ENCODE results near the gene VKORC1.

The VKORC1 gene

DNA sequence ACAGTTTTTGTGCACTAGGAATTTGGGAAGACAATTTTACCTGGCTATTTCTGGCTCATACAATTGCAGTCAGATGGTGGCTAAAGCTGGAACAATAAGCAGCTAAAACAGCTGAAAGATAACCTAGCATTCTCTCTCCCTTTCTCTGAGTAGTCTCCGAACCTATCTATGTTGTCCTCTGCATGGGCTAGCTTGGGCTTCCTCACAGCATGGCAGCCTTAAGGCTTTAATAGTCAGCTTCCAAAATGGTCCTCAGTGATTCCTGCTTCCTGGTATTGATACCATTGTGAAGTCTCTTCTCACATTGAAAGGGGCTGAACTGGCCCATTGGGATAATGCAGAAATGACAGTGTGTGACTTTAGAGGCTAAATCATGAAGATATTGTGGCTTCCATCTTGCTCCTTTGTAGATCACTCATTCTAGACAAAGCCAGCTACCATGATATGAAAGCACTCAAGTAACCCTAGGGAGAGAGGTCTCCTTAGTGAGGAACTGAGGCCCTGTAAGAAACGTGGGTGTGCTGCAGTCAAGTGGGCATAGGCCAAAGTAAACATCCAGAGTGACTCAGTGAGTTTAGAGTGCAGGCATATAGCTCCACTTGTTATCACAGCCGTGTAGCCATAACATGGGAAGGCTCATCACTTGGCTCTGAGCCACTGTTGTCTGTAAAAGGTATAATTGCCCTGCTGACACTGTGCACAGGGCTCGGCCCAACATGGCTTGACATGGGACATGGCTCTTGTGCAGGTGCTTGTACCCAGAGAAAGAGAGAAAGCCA, 5.5 kb upstream of the VKORC1 start:
- Histone ChIP-seq H2AFZ (ENCODE audit: low read length) (no peak overlapping the region), H3K23ac (ENCODE audit: low read depth, low read length, poor library complexity) (no peak overlapping the region), H3K9me3 (replicated peaks in 1 of 2; ENCODE audit: control insufficient read depth in 2 of 2, insufficient read depth in 1 of 2, low read depth in 1 of 2, low read length in 2 of 2) (peaks cover 0 to 4% of the 10 kb centered on the region in 2 donors), H2BK5ac (ENCODE audit: low read length) (no peak overlapping the region), H3K9ac (ENCODE audit: low read depth, low read length, poor library complexity) (peak overlapping the region; percentile 37), H4K8ac (ENCODE audit: low read depth, low read length) (no peak overlapping the region), H3K4me1 (ENCODE audit: control insufficient read depth in 2 of 2, insufficient read depth in 1 of 2, low read depth in 1 of 2, low read length in 2 of 2) (no peaks in the 10 kb centered on the region), H2BK12ac (ENCODE audit: low read length) (no peak overlapping the region), H3K14ac (ENCODE audit: low read length) (no peak overlapping the region), H3K18ac (ENCODE audit: low read length) (peak overlapping the region; percentile 38), H3K79me1 (ENCODE audit: low read depth, low read length) (no peaks in the 10 kb centered on the region), H3K27me3 (ENCODE audit: control insufficient read depth in 3 of 3, insufficient read depth in 3 of 3, low read depth in 1 of 3, low read length in 3 of 3) (no peaks in the 10 kb centered on the region), H3K36me3 (replicated peaks in 1 of 2; ENCODE audit: control insufficient read depth in 2 of 2, insufficient read depth in 2 of 2, low read length in 2 of 2) (no peaks in the 10 kb centered on the region), H2BK120ac (ENCODE audit: low read depth, low read length) (no peak overlapping the region), H3K4me3 (ENCODE audit: low read length in 2 of 2) (no peak overlapping the region), H2AK5ac (ENCODE audit: low read depth, low read length) (no peak overlapping the region), H2BK15ac (ENCODE audit: low read length) (no peak overlapping the region), H3K4me2 (ENCODE audit: insufficient read depth, low read length, poor library complexity, severe bottlenecking) (no peak overlapping the region), H4K91ac (ENCODE audit: low read depth, low read length, poor library complexity) (no peak overlapping the region), H3K4ac (ENCODE audit: low read length) (no peak overlapping the region), H3K27ac (replicated peaks; ENCODE audit: low read length) (no peak overlapping the region)
- no peak for DNase-seq (ENCODE audit: low spot score)
- no CpG with 5 or more reads among the region's 4 CpGs for WGBS, 2 donors (ENCODE audit: extremely low coverage in 2 of 2, insufficient read length in 2 of 2, insufficient replicate concordance in 1 of 2)

DNA sequence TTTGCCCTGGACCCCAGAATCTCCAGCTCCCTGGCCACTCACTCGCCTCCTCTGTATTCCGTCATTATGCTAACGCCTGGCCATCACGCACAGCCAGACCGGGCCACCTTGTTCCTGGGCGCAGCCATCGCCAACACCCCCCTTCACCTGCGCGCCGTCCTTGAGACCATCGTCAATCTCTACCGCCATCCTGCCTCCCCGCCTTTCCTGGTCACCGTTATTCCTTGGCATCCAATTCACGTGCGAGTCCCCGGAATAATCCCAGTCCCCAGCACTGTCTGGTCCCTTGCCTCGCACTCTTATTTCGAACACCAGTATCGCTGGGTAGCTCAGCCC, 541 bp downstream of the VKORC1 start:
- Histone ChIP-seq H3K4ac (ENCODE audit: low read length) (no peak overlapping the region), H3K79me1 (ENCODE audit: low read depth, low read length) (peaks cover 5% of the 10 kb centered on the region), H2BK15ac (ENCODE audit: low read length) (no peak overlapping the region), H4K91ac (ENCODE audit: low read depth, low read length, poor library complexity) (no peak overlapping the region), H3K4me3 (ENCODE audit: low read length in 2 of 2) (peak overlapping the region; percentile 78 to 87), H3K23ac (ENCODE audit: low read depth, low read length, poor library complexity) (peak overlapping the region; percentile 60), H3K4me2 (ENCODE audit: insufficient read depth, low read length, poor library complexity, severe bottlenecking) (peak overlapping the region; percentile 99), H2BK5ac (ENCODE audit: low read length) (peak overlapping the region; percentile 56), H3K14ac (ENCODE audit: low read length) (peak overlapping the region; percentile 76), H3K9me3 (replicated peaks in 1 of 2; ENCODE audit: control insufficient read depth in 2 of 2, insufficient read depth in 1 of 2, low read depth in 1 of 2, low read length in 2 of 2) (peaks cover 0 to 6% of the 10 kb centered on the region in 2 donors), H3K9ac (ENCODE audit: low read depth, low read length, poor library complexity) (peak overlapping the region; percentile 98), H3K27me3 (ENCODE audit: control insufficient read depth in 3 of 3, insufficient read depth in 3 of 3, low read depth in 1 of 3, low read length in 3 of 3) (no peaks in the 10 kb centered on the region), H3K36me3 (replicated peaks in 1 of 2; ENCODE audit: control insufficient read depth in 2 of 2, insufficient read depth in 2 of 2, low read length in 2 of 2) (peaks cover 13 to 21% of the 10 kb centered on the region in 2 donors), H2AFZ (ENCODE audit: low read length) (peak overlapping the region; percentile 95), H3K18ac (ENCODE audit: low read length) (peak overlapping the region; percentile 95), H3K4me1 (ENCODE audit: control insufficient read depth in 2 of 2, insufficient read depth in 1 of 2, low read depth in 1 of 2, low read length in 2 of 2) (peaks cover 0 to 6% of the 10 kb centered on the region in 2 donors), H2BK12ac (ENCODE audit: low read length) (no peak overlapping the region), H4K8ac (ENCODE audit: low read depth, low read length) (no peak overlapping the region), H3K27ac (replicated peaks; ENCODE audit: low read length) (peak overlapping the region; percentile 83), H2BK120ac (ENCODE audit: low read depth, low read length) (no peak overlapping the region), H2AK5ac (ENCODE audit: low read depth, low read length) (no peak overlapping the region)
- peak; percentile 20 for DNase-seq (ENCODE audit: low spot score)
- WGBS, 2 donors (ENCODE audit: extremely low coverage in 2 of 2, insufficient read length in 2 of 2, insufficient replicate concordance in 1 of 2) = no CpG with 5 or more reads among the region's 20 CpGs

DNA sequence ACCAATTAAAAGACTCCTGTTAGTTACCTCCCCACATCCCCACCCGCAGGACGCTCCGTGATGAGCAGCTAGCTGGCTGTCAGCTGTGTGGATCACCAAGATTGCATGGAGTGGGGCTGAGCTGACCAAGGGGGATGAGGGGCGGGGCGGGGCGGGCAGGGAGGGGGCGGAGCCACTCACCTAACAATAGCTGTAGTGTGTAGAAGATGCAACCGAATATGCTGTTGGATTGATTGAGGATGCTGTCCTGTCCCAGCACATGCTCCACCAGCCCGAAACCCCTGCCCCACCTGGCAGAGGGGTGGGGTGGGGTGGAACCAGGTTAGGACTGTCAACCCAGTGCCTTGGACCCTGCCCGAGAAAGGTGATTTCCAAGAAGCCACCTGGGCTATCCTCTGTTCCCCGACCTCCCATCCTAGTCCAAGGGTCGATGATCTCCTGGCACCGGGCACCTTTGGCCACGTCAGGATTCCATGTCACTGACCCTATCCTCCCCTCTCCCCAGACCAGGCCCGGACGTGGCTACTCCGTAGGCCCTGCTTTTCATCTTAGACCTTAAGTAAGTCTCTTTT, 1.4 kb downstream of the VKORC1 start:
- Histone ChIP-seq H3K14ac (ENCODE audit: low read length) (no peak overlapping the region), H3K79me1 (ENCODE audit: low read depth, low read length) (peaks cover 5% of the 10 kb centered on the region), H3K36me3 (replicated peaks in 1 of 2; ENCODE audit: control insufficient read depth in 2 of 2, insufficient read depth in 2 of 2, low read length in 2 of 2) (peaks cover 17 to 24% of the 10 kb centered on the region in 2 donors), H3K27me3 (ENCODE audit: control insufficient read depth in 3 of 3, insufficient read depth in 3 of 3, low read depth in 1 of 3, low read length in 3 of 3) (no peaks in the 10 kb centered on the region), H3K4me3 (ENCODE audit: low read length in 2 of 2) (peak overlapping the region in 1 of 2 donors; percentile 78), H2BK120ac (ENCODE audit: low read depth, low read length) (no peak overlapping the region), H3K4me2 (ENCODE audit: insufficient read depth, low read length, poor library complexity, severe bottlenecking) (peak overlapping the region; percentile 43), H3K18ac (ENCODE audit: low read length) (no peak overlapping the region), H3K4me1 (ENCODE audit: control insufficient read depth in 2 of 2, insufficient read depth in 1 of 2, low read depth in 1 of 2, low read length in 2 of 2) (peaks cover 0 to 6% of the 10 kb centered on the region in 2 donors), H3K27ac (replicated peaks; ENCODE audit: low read length) (no peak overlapping the region), H3K9ac (ENCODE audit: low read depth, low read length, poor library complexity) (no peak overlapping the region), H2BK15ac (ENCODE audit: low read length) (no peak overlapping the region), H3K9me3 (replicated peaks in 1 of 2; ENCODE audit: control insufficient read depth in 2 of 2, insufficient read depth in 1 of 2, low read depth in 1 of 2, low read length in 2 of 2) (peaks cover 0 to 6% of the 10 kb centered on the region in 2 donors), H2AFZ (ENCODE audit: low read length) (no peak overlapping the region), H3K4ac (ENCODE audit: low read length) (no peak overlapping the region), H2BK5ac (ENCODE audit: low read length) (peak overlapping the region; percentile 75), H3K23ac (ENCODE audit: low read depth, low read length, poor library complexity) (no peak overlapping the region), H4K91ac (ENCODE audit: low read depth, low read length, poor library complexity) (no peak overlapping the region), H2BK12ac (ENCODE audit: low read length) (no peak overlapping the region), H2AK5ac (ENCODE audit: low read depth, low read length) (no peak overlapping the region), H4K8ac (ENCODE audit: low read depth, low read length) (no peak overlapping the region)
- no CpG with 5 or more reads among the region's 17 CpGs for WGBS, 2 donors (ENCODE audit: extremely low coverage in 2 of 2, insufficient read length in 2 of 2, insufficient replicate concordance in 1 of 2)
- DNase-seq (ENCODE audit: low spot score) = peak; percentile 33

DNA sequence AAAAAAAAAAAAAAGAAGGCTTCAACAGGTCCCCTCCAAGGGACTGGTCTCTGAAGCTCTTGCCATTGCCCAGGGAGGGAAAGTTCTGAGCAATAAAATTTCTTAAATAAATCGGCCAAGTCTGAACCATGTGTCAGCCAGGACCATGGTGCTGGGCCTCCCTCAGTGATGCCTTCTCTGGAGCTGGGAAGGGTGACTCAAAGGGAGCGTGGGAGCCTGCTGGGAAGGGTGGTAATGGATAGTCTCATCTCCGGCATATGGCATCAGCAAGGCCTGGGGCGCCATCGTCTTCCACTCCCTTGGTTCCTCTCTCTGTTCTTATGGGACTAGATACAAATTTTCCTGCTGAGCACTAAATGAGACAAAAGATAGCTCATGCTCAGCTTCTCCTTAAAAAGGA, 2.3 kb downstream of the VKORC1 start:
- H2BK5ac ChIP-seq (ENCODE audit: low read length) = peak overlapping the region; percentile 75
- H3K4me3 ChIP-seq (ENCODE audit: low read length in 2 of 2) = no peak overlapping the region
- no peak overlapping the region for H4K8ac ChIP-seq (ENCODE audit: low read depth, low read length)
- H3K27me3 ChIP-seq (ENCODE audit: control insufficient read depth in 3 of 3, insufficient read depth in 3 of 3, low read depth in 1 of 3, low read length in 3 of 3) = no peaks in the 10 kb centered on the region
- H2AK5ac ChIP-seq (ENCODE audit: low read depth, low read length) = no peak overlapping the region
- no peak overlapping the region for H3K4ac ChIP-seq (ENCODE audit: low read length)
- no peak overlapping the region for H3K9ac ChIP-seq (ENCODE audit: low read depth, low read length, poor library complexity)
- no peak overlapping the region for H2AFZ ChIP-seq (ENCODE audit: low read length)
- H3K18ac ChIP-seq (ENCODE audit: low read length) = no peak overlapping the region
- WGBS, 2 donors (ENCODE audit: extremely low coverage in 2 of 2, insufficient read length in 2 of 2, insufficient replicate concordance in 1 of 2) = no CpG with 5 or more reads among the region's 5 CpGs
- H2BK120ac ChIP-seq (ENCODE audit: low read depth, low read length) = no peak overlapping the region
- H3K27ac ChIP-seq (replicated peaks; ENCODE audit: low read length) = no peak overlapping the region
- H3K9me3 ChIP-seq (replicated peaks in 1 of 2; ENCODE audit: control insufficient read depth in 2 of 2, insufficient read depth in 1 of 2, low read depth in 1 of 2, low read length in 2 of 2) = peaks cover 0 to 6% of the 10 kb centered on the region in 2 donors
- H3K23ac ChIP-seq (ENCODE audit: low read depth, low read length, poor library complexity) = no peak overlapping the region
- H3K79me1 ChIP-seq (ENCODE audit: low read depth, low read length) = peaks cover 5% of the 10 kb centered on the region
- no peak overlapping the region for H3K14ac ChIP-seq (ENCODE audit: low read length)
- peaks cover 17 to 24% of the 10 kb centered on the region in 2 donors for H3K36me3 ChIP-seq (replicated peaks in 1 of 2; ENCODE audit: control insufficient read depth in 2 of 2, insufficient read depth in 2 of 2, low read length in 2 of 2)
- no peak overlapping the region for H3K4me2 ChIP-seq (ENCODE audit: insufficient read depth, low read length, poor library complexity, severe bottlenecking)
- no peak overlapping the region for H2BK12ac ChIP-seq (ENCODE audit: low read length)
- H3K4me1 ChIP-seq (ENCODE audit: control insufficient read depth in 2 of 2, insufficient read depth in 1 of 2, low read depth in 1 of 2, low read length in 2 of 2) = peaks cover 0 to 6% of the 10 kb centered on the region in 2 donors
- no peak overlapping the region for H4K91ac ChIP-seq (ENCODE audit: low read depth, low read length, poor library complexity)
- no peak overlapping the region for H2BK15ac ChIP-seq (ENCODE audit: low read length)
- no peak for DNase-seq (ENCODE audit: low spot score)
